ENCODE measurements around the gene HORMAD2.

The HORMAD2 gene

DNA sequence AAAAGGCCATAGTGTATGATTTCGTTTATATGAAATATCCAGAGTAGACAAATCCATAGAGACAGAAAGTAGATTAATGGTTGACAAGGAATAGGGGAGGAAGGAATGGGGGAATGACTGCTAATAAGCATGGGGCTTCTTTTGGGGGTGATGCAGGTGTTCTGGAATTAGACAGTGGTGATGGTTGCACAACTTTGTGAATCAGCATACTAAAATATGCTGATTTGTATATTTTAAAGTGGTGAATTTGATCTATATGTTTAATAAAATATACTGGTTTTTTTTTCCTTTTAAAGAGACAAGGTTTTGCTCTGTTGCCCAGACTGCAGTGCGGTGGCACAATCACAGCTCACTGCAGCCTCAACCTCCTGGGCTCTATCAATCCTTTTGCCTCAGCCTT lies 6.5 kb upstream of the HORMAD2 start:
- Histone ChIP-seq H3K79me2 (ENCODE audit: insufficient read depth, low read length) (no peaks in the 10 kb centered on the region), H3K4me3 (ENCODE audit: low read length, poor library complexity, severe bottlenecking) (no peak overlapping the region), H3F3A (ENCODE audit: low read depth) (peaks cover 5% of the 10 kb centered on the region; the same call in 1 of the 2 replicates), H3K36me3 (ENCODE audit: insufficient read depth, low read length) (no peaks in the 10 kb centered on the region), H3K9me3 (ENCODE audit: insufficient read depth, low read depth, low read length) (peaks cover 2% of the 10 kb centered on the region; the same call in 1 of the 2 replicates), H3K4me2 (ENCODE audit: low read depth, low read length, poor library complexity, severe bottlenecking) (no peak overlapping the region), H3K9ac (ENCODE audit: low read depth, low read length, poor library complexity, severe bottlenecking) (no peak overlapping the region), H2AFZ (ENCODE audit: low read length) (no peak overlapping the region), H3K27me3 (ENCODE audit: insufficient read depth, low read length, poor library complexity, severe bottlenecking) (no peaks in the 10 kb centered on the region), H4K20me1 (ENCODE audit: insufficient read depth, low read length, poor library complexity, severe bottlenecking) (no peaks in the 10 kb centered on the region), H3K9me2 (replicated peaks; ENCODE audit: low read depth, low read length) (no peaks in the 10 kb centered on the region), H3K4me1 (ENCODE audit: insufficient read depth, low read length, poor library complexity, severe bottlenecking) (peaks cover 40% of the 10 kb centered on the region)
- no peak for TF ChIP-seq EZH2phosphoT487 (IDR thresholded peaks at IDR 0.05; ENCODE audit: borderline replicate concordance)
- TF ChIP-seq, protein P1, sequence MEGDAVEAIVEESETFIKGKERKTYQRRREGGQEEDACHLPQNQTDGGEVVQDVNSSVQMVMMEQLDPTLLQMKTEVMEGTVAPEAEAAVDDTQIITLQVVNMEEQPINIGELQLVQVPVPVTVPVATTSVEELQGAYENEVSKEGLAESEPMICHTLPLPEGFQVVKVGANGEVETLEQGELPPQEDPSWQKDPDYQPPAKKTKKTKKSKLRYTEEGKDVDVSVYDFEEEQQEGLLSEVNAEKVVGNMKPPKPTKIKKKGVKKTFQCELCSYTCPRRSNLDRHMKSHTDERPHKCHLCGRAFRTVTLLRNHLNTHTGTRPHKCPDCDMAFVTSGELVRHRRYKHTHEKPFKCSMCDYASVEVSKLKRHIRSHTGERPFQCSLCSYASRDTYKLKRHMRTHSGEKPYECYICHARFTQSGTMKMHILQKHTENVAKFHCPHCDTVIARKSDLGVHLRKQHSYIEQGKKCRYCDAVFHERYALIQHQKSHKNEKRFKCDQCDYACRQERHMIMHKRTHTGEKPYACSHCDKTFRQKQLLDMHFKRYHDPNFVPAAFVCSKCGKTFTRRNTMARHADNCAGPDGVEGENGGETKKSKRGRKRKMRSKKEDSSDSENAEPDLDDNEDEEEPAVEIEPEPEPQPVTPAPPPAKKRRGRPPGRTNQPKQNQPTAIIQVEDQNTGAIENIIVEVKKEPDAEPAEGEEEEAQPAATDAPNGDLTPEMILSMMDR (conservative IDR thresholded peaks at IDR 0.05; ENCODE audit: low read length) = no peak

DNA sequence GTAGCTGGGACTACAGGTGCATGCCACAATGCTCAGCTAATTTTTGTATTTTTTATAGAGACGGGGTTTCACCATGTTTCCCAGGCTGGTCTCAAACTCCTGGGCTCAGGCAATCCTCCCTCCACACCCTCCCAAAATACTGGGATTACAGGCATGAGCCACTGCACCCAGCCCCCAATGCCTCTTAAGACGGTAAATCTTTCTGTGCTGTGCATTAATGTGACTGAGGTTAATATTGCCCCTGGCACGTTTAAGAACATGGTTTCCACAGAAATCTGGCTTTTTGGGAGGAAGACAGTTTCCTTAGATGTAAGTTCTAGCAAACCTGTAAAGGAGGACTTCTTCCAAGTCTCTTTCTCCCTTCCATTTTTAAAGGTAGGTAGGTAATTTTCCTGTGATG lies 6.1 kb upstream of the HORMAD2 start:
- Histone ChIP-seq H3K36me3 (ENCODE audit: insufficient read depth, low read length) (no peaks in the 10 kb centered on the region), H3K9me3 (ENCODE audit: insufficient read depth, low read depth, low read length) (peaks cover 2% of the 10 kb centered on the region; the same call in 1 of the 2 replicates), H3K79me2 (ENCODE audit: insufficient read depth, low read length) (no peaks in the 10 kb centered on the region), H3K9me2 (replicated peaks; ENCODE audit: low read depth, low read length) (no peaks in the 10 kb centered on the region), H2AFZ (ENCODE audit: low read length) (no peak overlapping the region; the same call in 1 of the 2 replicates), H3K4me1 (ENCODE audit: insufficient read depth, low read length, poor library complexity, severe bottlenecking) (peaks cover 44% of the 10 kb centered on the region), H3F3A (ENCODE audit: low read depth) (peaks cover 5% of the 10 kb centered on the region; the same call in 1 of the 2 replicates), H3K4me2 (ENCODE audit: low read depth, low read length, poor library complexity, severe bottlenecking) (no peak overlapping the region), H3K4me3 (ENCODE audit: low read length, poor library complexity, severe bottlenecking) (no peak overlapping the region), H3K27me3 (ENCODE audit: insufficient read depth, low read length, poor library complexity, severe bottlenecking) (no peaks in the 10 kb centered on the region), H4K20me1 (ENCODE audit: insufficient read depth, low read length, poor library complexity, severe bottlenecking) (no peaks in the 10 kb centered on the region), H3K9ac (ENCODE audit: low read depth, low read length, poor library complexity, severe bottlenecking) (no peak overlapping the region)
- TF ChIP-seq, protein P1 (conservative IDR thresholded peaks at IDR 0.05; ENCODE audit: low read length) = no peak
- TF ChIP-seq EZH2phosphoT487 (IDR thresholded peaks at IDR 0.05; ENCODE audit: borderline replicate concordance) = no peak

DNA sequence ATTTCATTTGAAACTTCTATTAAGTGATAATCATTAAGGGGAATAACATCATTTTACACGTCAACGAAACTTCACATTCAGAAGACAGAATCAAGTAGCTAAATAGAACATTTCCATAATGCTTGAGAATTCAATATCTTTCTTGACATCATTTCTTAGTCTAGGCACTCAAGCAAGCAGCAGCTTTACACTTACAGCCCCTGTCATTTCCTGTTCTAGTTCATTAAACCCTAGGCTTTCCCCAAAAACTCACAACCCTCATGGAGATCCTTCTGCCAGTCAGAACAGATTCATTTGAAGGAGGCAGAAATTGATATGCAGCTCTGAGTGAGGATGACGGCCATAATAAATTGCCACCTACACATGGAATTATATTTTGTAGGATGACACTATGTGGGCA lies 5.3 kb upstream of the HORMAD2 start:
- H4K20me1 ChIP-seq (ENCODE audit: insufficient read depth, low read length, poor library complexity, severe bottlenecking) = no peaks in the 10 kb centered on the region
- H2AFZ ChIP-seq (ENCODE audit: low read length) = peak overlapping the region; percentile 61; the same call in 1 of the 2 replicates
- H3K4me1 ChIP-seq (ENCODE audit: insufficient read depth, low read length, poor library complexity, severe bottlenecking) = peaks cover 51% of the 10 kb centered on the region
- H3K4me3 ChIP-seq (ENCODE audit: low read length, poor library complexity, severe bottlenecking) = no peak overlapping the region
- no peaks in the 10 kb centered on the region for H3K27me3 ChIP-seq (ENCODE audit: insufficient read depth, low read length, poor library complexity, severe bottlenecking)
- H3K36me3 ChIP-seq (ENCODE audit: insufficient read depth, low read length) = no peaks in the 10 kb centered on the region
- peak overlapping the region; percentile 5 for H3K9ac ChIP-seq (ENCODE audit: low read depth, low read length, poor library complexity, severe bottlenecking)
- TF ChIP-seq, protein P1 (conservative IDR thresholded peaks at IDR 0.05; ENCODE audit: low read length) = no peak
- TF ChIP-seq EZH2phosphoT487 (IDR thresholded peaks at IDR 0.05; ENCODE audit: borderline replicate concordance) = no peak
- no peaks in the 10 kb centered on the region for H3K79me2 ChIP-seq (ENCODE audit: insufficient read depth, low read length)
- peaks cover 2% of the 10 kb centered on the region; the same call in 1 of the 2 replicates for H3K9me3 ChIP-seq (ENCODE audit: insufficient read depth, low read depth, low read length)
- H3F3A ChIP-seq (ENCODE audit: low read depth) = peaks cover 5% of the 10 kb centered on the region; the same call in 1 of the 2 replicates
- H3K9me2 ChIP-seq (replicated peaks; ENCODE audit: low read depth, low read length) = no peaks in the 10 kb centered on the region
- peak overlapping the region; percentile 3 for H3K4me2 ChIP-seq (ENCODE audit: low read depth, low read length, poor library complexity, severe bottlenecking)
